ENCODE measurements around the gene EPG5.

The EPG5 gene

DNA sequence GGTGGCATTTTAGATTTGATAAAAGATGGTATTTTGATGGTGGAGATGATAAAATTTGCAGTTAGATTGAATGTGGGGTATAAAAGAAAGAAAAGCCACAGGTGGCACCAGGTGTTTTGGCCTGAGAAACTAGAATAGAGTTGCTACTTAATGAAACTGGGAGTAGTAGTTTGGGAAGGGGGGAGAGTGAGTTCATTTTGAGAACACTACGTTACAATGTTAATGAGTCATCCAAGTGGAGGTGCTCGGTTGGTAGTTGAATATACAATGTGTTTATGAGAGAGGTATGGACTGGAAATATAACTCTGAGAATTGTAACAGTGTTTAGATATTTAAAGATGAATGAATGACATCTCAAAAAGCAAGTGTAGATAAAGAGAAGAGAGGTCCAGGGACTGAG, 26.4 kb downstream of the EPG5 start:
- TF ChIP-seq, protein P1, sequence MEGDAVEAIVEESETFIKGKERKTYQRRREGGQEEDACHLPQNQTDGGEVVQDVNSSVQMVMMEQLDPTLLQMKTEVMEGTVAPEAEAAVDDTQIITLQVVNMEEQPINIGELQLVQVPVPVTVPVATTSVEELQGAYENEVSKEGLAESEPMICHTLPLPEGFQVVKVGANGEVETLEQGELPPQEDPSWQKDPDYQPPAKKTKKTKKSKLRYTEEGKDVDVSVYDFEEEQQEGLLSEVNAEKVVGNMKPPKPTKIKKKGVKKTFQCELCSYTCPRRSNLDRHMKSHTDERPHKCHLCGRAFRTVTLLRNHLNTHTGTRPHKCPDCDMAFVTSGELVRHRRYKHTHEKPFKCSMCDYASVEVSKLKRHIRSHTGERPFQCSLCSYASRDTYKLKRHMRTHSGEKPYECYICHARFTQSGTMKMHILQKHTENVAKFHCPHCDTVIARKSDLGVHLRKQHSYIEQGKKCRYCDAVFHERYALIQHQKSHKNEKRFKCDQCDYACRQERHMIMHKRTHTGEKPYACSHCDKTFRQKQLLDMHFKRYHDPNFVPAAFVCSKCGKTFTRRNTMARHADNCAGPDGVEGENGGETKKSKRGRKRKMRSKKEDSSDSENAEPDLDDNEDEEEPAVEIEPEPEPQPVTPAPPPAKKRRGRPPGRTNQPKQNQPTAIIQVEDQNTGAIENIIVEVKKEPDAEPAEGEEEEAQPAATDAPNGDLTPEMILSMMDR (IDR thresholded peaks at IDR 0.05; ENCODE audit: low read depth, low read length, missing control alignments), result no peak
- no peak for DNase-seq (ENCODE audit: low read depth)
- H3K4me3 ChIP-seq (ENCODE audit: low read depth, low read length), result no peak overlapping the region

DNA sequence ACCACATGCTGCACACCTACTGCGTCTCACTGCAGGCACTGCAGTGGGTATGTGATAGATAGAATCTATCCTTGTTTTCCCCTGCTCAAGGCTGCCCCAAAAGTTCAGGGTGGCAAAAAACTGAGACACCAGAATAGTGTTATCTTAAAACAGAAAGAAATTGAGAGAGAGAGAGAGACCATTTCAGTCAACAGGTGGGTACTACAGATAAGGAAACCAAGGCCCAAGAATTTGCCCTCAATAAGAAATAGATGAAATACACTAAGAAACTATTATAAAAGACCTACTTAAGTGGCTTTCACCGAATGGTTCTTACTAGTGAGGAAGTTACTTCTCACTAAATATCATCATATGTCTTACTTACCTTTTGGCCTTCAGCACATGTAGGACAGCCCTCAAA, 27.9 kb downstream of the EPG5 start:
- TF ChIP-seq, protein P1 (IDR thresholded peaks at IDR 0.05; ENCODE audit: low read depth, low read length, missing control alignments), result no peak
- no peak overlapping the region for H3K4me3 ChIP-seq (ENCODE audit: low read depth, low read length)
- DNase-seq (ENCODE audit: low read depth), result no peak

DNA sequence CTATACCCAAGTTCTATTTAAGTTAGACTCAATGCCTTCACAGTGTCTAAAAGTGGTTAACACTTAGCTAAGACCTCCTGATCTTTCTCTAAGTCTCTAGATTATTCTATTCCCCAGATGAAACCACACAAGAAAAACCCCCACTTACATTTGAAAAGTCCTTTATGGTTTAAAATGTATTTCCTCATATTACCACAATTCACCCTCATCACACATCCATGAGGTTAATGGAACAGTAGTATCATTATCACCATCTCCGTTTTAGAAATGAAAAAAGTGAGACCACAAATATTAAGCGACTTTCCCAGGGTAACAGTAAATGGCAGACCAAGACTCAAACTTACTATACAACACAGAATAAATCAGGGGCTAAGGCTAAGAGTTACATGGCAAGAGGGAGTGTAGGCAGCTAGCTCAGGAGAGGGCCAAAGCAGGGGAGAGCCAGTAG, 28.6 kb downstream of the EPG5 start:
- DNase-seq (ENCODE audit: low read depth), result no peak
- TF ChIP-seq, protein P1 (IDR thresholded peaks at IDR 0.05; ENCODE audit: low read depth, low read length, missing control alignments), result no peak

DNA sequence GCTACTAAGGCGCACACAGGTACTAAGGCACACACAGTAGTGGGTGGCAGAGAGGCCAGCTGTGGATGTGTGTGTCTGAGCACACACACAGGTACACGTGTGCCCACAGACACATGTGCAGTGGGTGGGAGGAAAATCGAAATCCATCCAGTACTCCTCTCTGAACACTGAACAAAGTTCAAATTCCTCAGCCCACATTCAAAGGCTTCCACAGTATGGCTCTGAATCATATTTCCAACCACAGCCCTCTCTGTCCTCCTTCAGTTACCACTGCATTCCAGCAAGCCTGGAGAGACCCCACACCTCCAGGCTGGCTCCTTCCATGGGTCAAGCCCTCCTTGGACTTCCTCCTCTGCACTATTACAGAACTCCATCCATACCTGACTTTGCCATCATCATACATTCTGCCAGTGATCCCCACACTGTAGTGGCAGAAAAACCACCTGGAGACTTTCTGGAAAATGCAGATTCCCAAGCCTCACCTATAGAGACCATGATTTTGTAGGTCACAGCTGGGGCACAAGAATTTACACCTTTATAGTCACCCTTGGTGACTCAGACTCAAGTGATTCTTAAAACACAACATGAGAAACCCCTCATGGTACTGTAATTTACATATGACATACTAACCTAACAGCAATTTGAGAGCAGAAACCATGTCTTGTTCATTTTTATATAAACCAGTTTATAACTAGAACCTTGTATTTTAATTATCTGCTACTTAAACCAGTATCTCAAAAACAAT, 31.4 kb downstream of the EPG5 start:
- DNase-seq (ENCODE audit: low read depth), result no peak
- TF ChIP-seq, protein P1 (IDR thresholded peaks at IDR 0.05; ENCODE audit: low read depth, low read length, missing control alignments), result no peak
- no peak overlapping the region for H3K4me3 ChIP-seq (ENCODE audit: low read depth, low read length)

More for the DNA sequence above, 28.6 kb downstream of the EPG5 start:
- no peak overlapping the region for H3K4me3 ChIP-seq (ENCODE audit: low read depth, low read length)

DNA sequence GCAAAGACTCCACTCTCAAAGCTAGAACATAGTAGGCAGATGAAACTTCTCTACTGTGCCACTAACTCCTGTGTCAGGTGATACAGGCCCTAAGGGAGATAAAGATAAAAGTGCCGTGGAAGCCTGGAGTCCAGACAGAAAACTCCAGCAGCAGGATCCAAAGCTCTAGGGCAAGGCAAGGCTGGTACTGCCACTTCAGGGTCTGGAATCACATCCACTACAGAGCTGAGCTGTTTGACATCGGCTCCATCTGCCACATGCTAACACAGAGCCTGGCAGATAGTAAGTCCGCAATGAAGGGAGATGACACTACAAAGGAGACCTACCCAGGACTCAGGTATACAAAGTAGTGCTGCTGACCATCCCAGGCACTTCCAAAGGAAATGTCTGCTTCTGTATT, 34.4 kb downstream of the EPG5 start:
- no peak overlapping the region for H3K4me3 ChIP-seq (ENCODE audit: low read depth, low read length)
- TF ChIP-seq, protein P1 (IDR thresholded peaks at IDR 0.05; ENCODE audit: low read depth, low read length, missing control alignments), result no peak
- DNase-seq (ENCODE audit: low read depth), result no peak

DNA sequence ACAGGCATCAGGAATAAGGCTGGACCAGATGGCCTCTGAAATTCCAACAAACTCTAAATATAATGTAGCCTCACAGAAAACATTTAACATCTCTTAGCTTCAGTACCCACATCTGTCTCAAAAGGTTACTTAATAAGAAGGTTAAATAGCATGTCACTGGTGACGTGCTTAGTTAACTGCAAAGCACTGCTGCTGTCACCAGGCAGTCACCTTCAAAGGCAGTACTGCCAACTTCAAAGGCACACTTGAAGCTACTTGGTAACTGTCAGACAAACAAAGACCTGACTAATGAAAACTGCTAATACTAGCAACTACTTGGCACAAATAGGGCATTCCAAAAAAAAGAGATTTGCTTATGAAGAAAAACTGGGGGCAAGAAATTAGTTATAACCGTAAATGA, 36.2 kb downstream of the EPG5 start:
- no peak for DNase-seq (ENCODE audit: low read depth)
- TF ChIP-seq, protein P1 (IDR thresholded peaks at IDR 0.05; ENCODE audit: low read depth, low read length, missing control alignments), result no peak
- no peak overlapping the region for H3K4me3 ChIP-seq (ENCODE audit: low read depth, low read length)

DNA sequence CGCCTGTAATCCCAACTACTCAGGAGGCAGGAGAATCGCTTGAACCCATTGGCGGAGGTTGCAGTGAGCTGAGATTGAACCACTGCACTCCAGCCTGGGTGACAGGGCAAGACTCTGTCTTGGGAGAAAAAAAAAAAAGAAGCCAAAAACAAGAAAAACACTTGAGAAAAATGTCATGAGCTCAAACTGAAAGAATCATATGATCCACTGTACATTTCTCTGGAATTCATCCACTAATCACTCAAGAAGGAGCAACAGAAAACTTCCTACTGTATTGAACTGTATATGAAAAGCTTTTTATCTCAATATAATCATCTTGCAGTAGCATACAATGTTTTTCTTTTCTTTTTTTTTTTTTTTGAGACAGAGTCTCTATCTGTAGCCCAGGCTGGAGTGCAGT, 40.4 kb downstream of the EPG5 start:
- no peak overlapping the region for H3K4me3 ChIP-seq (ENCODE audit: low read depth, low read length)
- no peak for DNase-seq (ENCODE audit: low read depth)
- TF ChIP-seq, protein P1 (IDR thresholded peaks at IDR 0.05; ENCODE audit: low read depth, low read length, missing control alignments), result no peak

All from GM12864 (cell line).